RWPE2 (cell line): Measurements from ENCODE around the gene LEFTY1.

Experiments used
- ATAC-seq: fragments of 200-7000 bp; cut with Tn5 transposase; 3 replicates; pipeline ENCODE4 v1.9.1; 2021; ENCODE audit warnings: low read depth
- DNase-seq: peaks from one replicate; pipeline ENCODE4 v3.0.0-alpha.2; 2020; ENCODE audit warnings: low spot score
- H3K27ac ChIP-seq: fragments of 450-650 bp; 2 replicates; pipeline ENCODE4 v1.5.1; 2017; ENCODE audit warnings: mild to moderate bottlenecking; ENCODE audit not compliant: poor library complexity, severe bottlenecking
- H3K27me3 ChIP-seq: fragments of 250-450 bp; sonication (Bioruptor Pico); 2 replicates; pipeline ENCODE4 v1.5.1; 2021; ENCODE audit warnings: mild to moderate bottlenecking, moderate library complexity; ENCODE audit not compliant: insufficient read depth, poor library complexity, severe bottlenecking
- H3K36me3 ChIP-seq: fragments of 250-450 bp; sonication (Bioruptor Pico); 2 replicates; pipeline ENCODE4 v1.5.1; 2020; ENCODE audit warnings: low read depth, mild to moderate bottlenecking, moderate library complexity
- H3K4me1 ChIP-seq: fragments of 250-450 bp; sonication (Bioruptor Pico); 2 replicates; pipeline ENCODE4 v1.5.1; 2021; ENCODE audit warnings: mild to moderate bottlenecking, moderate library complexity; ENCODE audit not compliant: insufficient read depth, poor library complexity, severe bottlenecking
- H3K4me3 ChIP-seq: fragments of 250-450 bp; sonication (Bioruptor Pico); 2 replicates; pipeline ENCODE4 v1.5.1; 2021; ENCODE audit warnings: mild to moderate bottlenecking, moderate library complexity; ENCODE audit not compliant: severe bottlenecking
- H3K9me3 ChIP-seq: fragments of 250-450 bp; sonication (Bioruptor Pico); 2 replicates; pipeline ENCODE4 v1.5.1; 2021; ENCODE audit warnings: mild to moderate bottlenecking, moderate library complexity; ENCODE audit not compliant: severe bottlenecking
- CTCF ChIP-seq: fragments of 450-650 bp; IDR thresholded peaks from one replicate; pipeline ENCODE4 v1.5.1; 2017; ENCODE audit warnings: mild to moderate bottlenecking, moderate library complexity; ENCODE audit not compliant: poor library complexity, severe bottlenecking

Gene LEFTY1

DNA sequence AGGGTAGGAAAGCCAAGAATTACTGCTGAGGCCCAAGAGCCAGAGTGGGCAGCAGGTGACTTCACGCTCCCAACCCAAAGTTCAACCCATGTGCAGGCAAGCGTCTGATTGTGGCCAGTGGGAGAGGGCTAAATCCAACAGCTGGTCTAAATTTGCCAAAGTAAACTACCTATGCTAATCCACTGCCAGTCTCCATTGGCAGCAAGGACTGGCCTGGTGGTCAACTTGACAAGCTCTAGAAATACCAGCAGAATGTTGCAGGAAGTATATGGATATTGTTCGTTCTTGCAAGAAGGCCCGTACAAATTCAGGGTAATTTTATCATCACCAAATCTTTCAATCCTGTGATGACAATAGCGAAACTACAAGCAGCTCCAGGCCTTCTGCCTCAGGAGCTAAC lies 8.3 kb downstream of the LEFTY1 start:
- no peak for TF ChIP-seq CTCF
- H3K4me3 ChIP-seq, result no peak overlapping the region
- H3K27me3 ChIP-seq, result no peaks in the 10 kb centered on the region
- H3K36me3 ChIP-seq, result no peaks in the 10 kb centered on the region
- no peaks in the 10 kb centered on the region for H3K9me3 ChIP-seq
- no peak for DNase-seq
- H3K27ac ChIP-seq, result peak overlapping the region; percentile 57
- peaks cover 3% of the 10 kb centered on the region for H3K4me1 ChIP-seq
- no peak for ATAC-seq

GRCh38 chr1:225880222-225880588 lies 8.7 kb downstream of the LEFTY1 start:
- DNase-seq (no peak), ATAC-seq (no peak)
- no peaks in the 10 kb centered on the region for H3K27me3 ChIP-seq
- H3K9me3 ChIP-seq, result no peaks in the 10 kb centered on the region
- H3K36me3 ChIP-seq, result no peaks in the 10 kb centered on the region
- TF ChIP-seq CTCF, result no peak
- no peak overlapping the region for H3K27ac ChIP-seq
- peaks cover 5% of the 10 kb centered on the region for H3K4me1 ChIP-seq
- no peak overlapping the region for H3K4me3 ChIP-seq

GRCh38 chr1:225879521-225880221 lies 9.3 kb downstream of the LEFTY1 start:
- DNase-seq (no peak), ATAC-seq (no peak)
- H3K27ac ChIP-seq, result no peak overlapping the region
- no peak for TF ChIP-seq CTCF
- no peaks in the 10 kb centered on the region for H3K36me3 ChIP-seq
- H3K27me3 ChIP-seq, result no peaks in the 10 kb centered on the region
- no peak overlapping the region for H3K4me3 ChIP-seq
- H3K4me1 ChIP-seq, result peaks cover 5% of the 10 kb centered on the region
- no peaks in the 10 kb centered on the region for H3K9me3 ChIP-seq

DNA sequence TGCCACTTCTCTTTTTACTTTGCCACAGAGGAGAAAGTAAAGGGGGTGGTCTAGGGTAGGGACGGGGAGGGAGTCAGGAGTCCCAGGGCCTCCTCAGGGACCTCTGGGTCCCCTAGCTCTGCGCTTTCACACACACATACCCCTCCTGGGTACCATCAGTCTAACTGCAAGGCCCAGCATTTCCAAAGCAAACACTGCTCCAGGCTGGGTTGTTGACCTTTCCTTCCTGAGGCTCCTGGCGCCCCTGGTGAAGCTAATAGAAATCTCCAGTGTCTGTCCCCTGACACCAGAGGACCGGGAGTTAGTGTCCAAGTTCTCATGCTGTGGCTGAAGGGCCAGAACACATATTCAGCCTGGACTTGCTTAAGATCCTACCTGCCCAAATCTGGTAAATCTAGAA lies 10.7 kb downstream of the LEFTY1 start:
- TF ChIP-seq CTCF, result no peak

GRCh38 chr1:225877580-225877979 lies 11.4 kb downstream of the LEFTY1 start:
- no peak for ATAC-seq
- H3K9me3 ChIP-seq, result no peaks in the 10 kb centered on the region
- no peaks in the 10 kb centered on the region for H3K36me3 ChIP-seq
- H3K27ac ChIP-seq, result no peak overlapping the region
- peak; percentile 25 for TF ChIP-seq CTCF
- peaks cover 5% of the 10 kb centered on the region for H3K4me1 ChIP-seq
- DNase-seq, result no peak
- H3K4me3 ChIP-seq, result no peak overlapping the region
- H3K27me3 ChIP-seq, result no peaks in the 10 kb centered on the region

More for the DNA sequence above, 10.7 kb downstream of the LEFTY1 start:
- Histone ChIP-seq H3K9me3 (no peaks in the 10 kb centered on the region), H3K27ac (no peak overlapping the region), H3K27me3 (no peaks in the 10 kb centered on the region), H3K4me1 (peaks cover 5% of the 10 kb centered on the region), H3K4me3 (no peak overlapping the region), H3K36me3 (no peaks in the 10 kb centered on the region)
- ATAC-seq (no peak), DNase-seq (no peak)
